SK-N-MC (cell line): Measurements from ENCODE around the gene AKT1S1.

Source experiments
- EZH2 ChIP-seq: fragments of 200-600 bp; sonication (generic); IDR thresholded peaks from one replicate; pipeline ENCODE4 v1.6.1; 2017; ENCODE audit warnings: antibody characterized with exemption
- FOXP2 ChIP-seq: optimal IDR thresholded peaks from 2 replicates; pipeline ENCODE3; 2011; ENCODE audit warnings: mild to moderate bottlenecking, moderate library complexity; ENCODE audit not compliant: insufficient read depth; ENCODE audit errors: extremely low read length, control extremely low read depth
- POLR2AphosphoS5 ChIP-seq: IDR thresholded peaks from 2 replicates; pipeline ENCODE4 v1.6.1; 2012; ENCODE audit warnings: mild to moderate bottlenecking, low read depth, low read length, borderline replicate concordance

- TF ChIP-seq EZH2 (no peak), POLR2AphosphoS5 (no peak), FOXP2 (no peak)
Measured at GRCh38 chr19:49921871-49922795, 45.0 kb upstream of the AKT1S1 start.
